CD8-positive, alpha-beta memory T cell (primary cell): ENCODE data around the gene SH2D3C. TPM values are rescaled to one million over a fixed set of nuclear protein-coding genes. Genes with fewer than 3 reads are reported as not detected.

ENCODE experiments used
- CTCF ChIA-PET: fragments of 350-600 bp; sonication (Branson Sonifier 250); formaldehyde crosslinking; loops from one replicate; lab custom pipeline; 2021; ENCODE audit warnings: antibody characterized with exemption; lab: Charles Lee
- POLR2A ChIA-PET: fragments of 350-600 bp; sonication (Branson Sonifier 250); formaldehyde crosslinking; loops from one replicate; lab custom pipeline; 2021; ENCODE audit warnings: antibody characterized with exemption; lab: Charles Lee
- DNase-seq, 5 donors: peaks; one replicate each; pipeline versions ENCODE4 v3.0.0 to v3.0.0-alpha.2; 2020 to 2022; ENCODE audit warnings: mixed read lengths in 1 of 5
- H3K27ac ChIP-seq: one replicate; pipeline ENCODE4 v1.7.0; 2013; ENCODE audit warnings: low read depth, mild to moderate bottlenecking, low read length, moderate library complexity
- H3K27me3 ChIP-seq: 2 replicates; pipeline ENCODE4 v1.7.0; 2013; ENCODE audit warnings: low read length, mild to moderate bottlenecking; ENCODE audit not compliant: insufficient read depth, poor library complexity, severe bottlenecking
- H3K36me3 ChIP-seq: 2 replicates; pipeline ENCODE4 v1.7.0; 2013; ENCODE audit warnings: mild to moderate bottlenecking, low read length, moderate library complexity; ENCODE audit not compliant: insufficient read depth
- H3K4me1 ChIP-seq: 2 replicates; pipeline ENCODE4 v1.7.0; 2013; ENCODE audit warnings: mild to moderate bottlenecking, low read length, moderate library complexity; ENCODE audit not compliant: insufficient read depth
- H3K4me3 ChIP-seq: 2 replicates; pipeline ENCODE4 v1.7.0; 2013; ENCODE audit warnings: mild to moderate bottlenecking, low read length
- H3K9me3 ChIP-seq: 2 replicates; pipeline ENCODE4 v1.7.0; 2013; ENCODE audit warnings: mild to moderate bottlenecking, low read length
- H3K27ac Mint-ChIP-seq, 8 donors: one replicate each; pipeline ENCODE4 v1.8.0; 2020 to 2021; ENCODE audit warnings: mixed read lengths in 8 of 8, mild to moderate bottlenecking in 6 of 8, inconsistent platforms in 3 of 8, moderate library complexity in 3 of 8
- H3K27me3 Mint-ChIP-seq, 2 donors: one replicate each; pipeline ENCODE4 v1.8.0; 2020 to 2021; ENCODE audit warnings: mixed read lengths in 2 of 2, mild to moderate bottlenecking in 1 of 2, moderate library complexity in 1 of 2
- H3K36me3 Mint-ChIP-seq, 3 donors: one replicate each; pipeline ENCODE4 v1.8.0; 2020 to 2021; ENCODE audit warnings: mixed read lengths in 3 of 3, inconsistent platforms in 1 of 3, mild to moderate bottlenecking in 1 of 3
- H3K4me1 Mint-ChIP-seq, 3 donors: one replicate each; pipeline ENCODE4 v1.8.0; 2020 to 2021; ENCODE audit warnings: mixed read lengths in 3 of 3, inconsistent platforms in 1 of 3, mild to moderate bottlenecking in 1 of 3
- H3K4me3 Mint-ChIP-seq, 7 donors: one replicate each; pipeline ENCODE4 v1.8.0; 2020 to 2021; ENCODE audit warnings: mixed read lengths in 7 of 7, mild to moderate bottlenecking in 6 of 7, moderate library complexity in 4 of 7, inconsistent platforms in 2 of 7
- H3K9me3 Mint-ChIP-seq, 5 donors: one replicate each; pipeline ENCODE4 v1.8.0; 2020 to 2022; ENCODE audit warnings: mixed read lengths in 5 of 5, mild to moderate bottlenecking in 3 of 5, moderate library complexity in 2 of 5, inconsistent platforms in 1 of 5
- polyA plus RNA-seq: library from polyadenylated mRNA; unstranded; fragments of 300-500 nt; fragmentation: Illumina TruSeq; gene quantifications from one replicate; pipeline ENCODE4 v1.2.3, GENCODE V29; 2021
- total RNA-seq, 2 experiments: library from RNA; stranded (reverse); gene quantifications; one replicate each; pipeline ENCODE4 v1.2.3, GENCODE V29; 2021

Gene SH2D3C
- total and polyA plus RNA-seq, 3 experiments from 2014 or later: 13.9 to 50.7 (median 14.1) TPM

DNA sequence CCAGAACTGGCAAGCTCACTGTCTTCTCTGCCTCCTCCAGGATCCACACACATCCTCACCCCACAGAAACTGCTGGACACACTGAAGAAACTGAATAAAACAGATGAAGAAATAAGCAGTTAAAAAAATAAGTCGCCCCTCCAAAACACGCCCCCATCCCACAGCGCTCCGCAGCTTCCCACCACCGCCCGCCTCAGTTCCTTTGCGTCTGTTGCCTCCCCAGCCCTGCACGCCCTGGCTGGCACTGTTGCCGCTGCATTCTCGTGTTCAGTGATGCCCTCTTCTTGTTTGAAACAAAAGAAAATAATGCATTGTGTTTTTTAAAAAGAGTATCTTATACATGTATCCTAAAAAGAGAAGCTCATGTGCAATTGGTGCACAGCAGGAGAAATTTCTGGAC, 87.7 kb downstream of the SH2D3C start:
- Histone ChIP-seq H3K4me3 (no peak overlapping the region), H3K27ac (no peak overlapping the region), H3K4me1 (no peaks in the 10 kb centered on the region), H3K36me3 (no peaks in the 10 kb centered on the region), H3K27me3 (no peaks in the 10 kb centered on the region), H3K9me3 (no peaks in the 10 kb centered on the region)
- peaks cover 0 to 22% (median 2%) of the 10 kb centered on the region in 3 donors for H3K36me3 Mint-ChIP-seq
- H3K4me1 Mint-ChIP-seq: no peaks in the 10 kb centered on the region
- H3K27me3 Mint-ChIP-seq: peaks cover 0 to 4% of the 10 kb centered on the region in 2 donors
- ChIA-PET CTCF (no interaction called here), POLR2A (interaction anchor here (0.6 kb wide), 1 partner anchor 231 kb away, joined by 3 read pairs; no protein-coding TSS in a partner anchor)
- peak overlapping the region in 1 of 8 donors; percentile 75 for H3K27ac Mint-ChIP-seq
- H3K9me3 Mint-ChIP-seq: no peaks in the 10 kb centered on the region
- DNase-seq: no peak
- H3K4me3 Mint-ChIP-seq: no peak overlapping the region

- Histone ChIP-seq H3K36me3 (no peaks in the 10 kb centered on the region), H3K4me1 (no peaks in the 10 kb centered on the region), H3K27ac (no peak overlapping the region), H3K9me3 (no peaks in the 10 kb centered on the region), H3K4me3 (no peak overlapping the region), H3K27me3 (no peaks in the 10 kb centered on the region)
- H3K27ac Mint-ChIP-seq: peak overlapping the region in 2 of 8 donors; percentile 38 to 56
- H3K36me3 Mint-ChIP-seq: peaks cover 0 to 22% (median 2%) of the 10 kb centered on the region in 3 donors
- POLR2A ChIA-PET: no interaction called here
- CTCF ChIA-PET: interaction anchor here (1.1 kb wide), 1 partner anchor 102 kb away, joined by 3 read pairs; no protein-coding TSS in a partner anchor
- no peaks in the 10 kb centered on the region for H3K9me3 Mint-ChIP-seq
- peaks cover 0 to 4% of the 10 kb centered on the region in 2 donors for H3K27me3 Mint-ChIP-seq
- DNase-seq: peak in 1 of 5 donors; percentile 13
- no peaks in the 10 kb centered on the region for H3K4me1 Mint-ChIP-seq
- H3K4me3 Mint-ChIP-seq: no peak overlapping the region
These were observed 89.0 kb downstream of the SH2D3C start for GRCh38 chr9:127689329-127690000.

Other genes starting within 250 kb of the SH2D3C start
- 10 to 100 TPM; 14.5 to 15.2 TPM for gene STXBP1, start 166.4 kb downstream of the SH2D3C start, total RNA-seq
- gene STXBP1, start 166.4 kb downstream of the SH2D3C start, polyA plus RNA-seq: 8.2 TPM
- gene CFAP157, start 71.7 kb downstream of the SH2D3C start, total RNA-seq: not detected
- gene CFAP157, start 71.7 kb downstream of the SH2D3C start, polyA plus RNA-seq: 0.33 TPM
- 10 to 100 TPM; 34.4 to 35.9 TPM for gene PTRH1, start 63.0 kb downstream of the SH2D3C start, total RNA-seq
- 40.7 TPM for gene PTRH1, start 63.0 kb downstream of the SH2D3C start, polyA plus RNA-seq
- gene TTC16, start 62.6 kb downstream of the SH2D3C start, total RNA-seq: 1 to 10 TPM; 1.6 to 1.8 TPM
- 7.1 TPM for gene TTC16, start 62.6 kb downstream of the SH2D3C start, polyA plus RNA-seq
- 10 to 100 TPM; 30.7 to 33.7 TPM for gene TOR2A, start 43.4 kb downstream of the SH2D3C start, total RNA-seq
- 37.0 TPM for gene TOR2A, start 43.4 kb downstream of the SH2D3C start, polyA plus RNA-seq
- 100 to 1,000 TPM; 108 to 111 TPM for gene CDK9, start 7.4 kb upstream of the SH2D3C start, total RNA-seq
- gene CDK9, start 7.4 kb upstream of the SH2D3C start, polyA plus RNA-seq: 72.3 TPM
- 100 to 1,000 TPM; 110 to 111 TPM for gene FPGS, start 24.2 kb upstream of the SH2D3C start, total RNA-seq
- gene FPGS, start 24.2 kb upstream of the SH2D3C start, polyA plus RNA-seq: 68.0 TPM
- 10 to 100 TPM; 18.9 to 19.3 TPM for gene ENG, start 76.0 kb upstream of the SH2D3C start, total RNA-seq
- gene ENG, start 76.0 kb upstream of the SH2D3C start, polyA plus RNA-seq: 7.9 TPM
- 10 to 100 TPM; 15.8 to 20.0 TPM for gene AK1, start 99.0 kb upstream of the SH2D3C start, total RNA-seq
- 0.23 TPM for gene AK1, start 99.0 kb upstream of the SH2D3C start, polyA plus RNA-seq
- 10 to 100 TPM; 52.3 to 54.0 TPM for gene ST6GALNAC6, start 120.9 kb upstream of the SH2D3C start, total RNA-seq
- gene ST6GALNAC6, start 120.9 kb upstream of the SH2D3C start, polyA plus RNA-seq: 54.7 TPM
- 10 to 100 TPM; 32.9 to 43.2 TPM for gene ST6GALNAC4, start 138.4 kb upstream of the SH2D3C start, total RNA-seq
- gene ST6GALNAC4, start 138.4 kb upstream of the SH2D3C start, polyA plus RNA-seq: 28.7 TPM
- gene PIP5KL1, start 152.1 kb upstream of the SH2D3C start, total RNA-seq: 1 to 10 TPM; 1.4 to 2.5 TPM
- gene PIP5KL1, start 152.1 kb upstream of the SH2D3C start, polyA plus RNA-seq: 0.89 TPM
- gene DPM2, start 159.2 kb upstream of the SH2D3C start, total RNA-seq: 10 to 100 TPM; 73.8 to 75.5 TPM
- 52.2 TPM for gene DPM2, start 159.2 kb upstream of the SH2D3C start, polyA plus RNA-seq
- gene EEIG1, start 202.3 kb upstream of the SH2D3C start, total RNA-seq: 10 to 100 TPM; 82.2 to 93.3 TPM
- 167 TPM for gene EEIG1, start 202.3 kb upstream of the SH2D3C start, polyA plus RNA-seq